ENCODE measurements around the gene PKIB.

The PKIB gene

DNA sequence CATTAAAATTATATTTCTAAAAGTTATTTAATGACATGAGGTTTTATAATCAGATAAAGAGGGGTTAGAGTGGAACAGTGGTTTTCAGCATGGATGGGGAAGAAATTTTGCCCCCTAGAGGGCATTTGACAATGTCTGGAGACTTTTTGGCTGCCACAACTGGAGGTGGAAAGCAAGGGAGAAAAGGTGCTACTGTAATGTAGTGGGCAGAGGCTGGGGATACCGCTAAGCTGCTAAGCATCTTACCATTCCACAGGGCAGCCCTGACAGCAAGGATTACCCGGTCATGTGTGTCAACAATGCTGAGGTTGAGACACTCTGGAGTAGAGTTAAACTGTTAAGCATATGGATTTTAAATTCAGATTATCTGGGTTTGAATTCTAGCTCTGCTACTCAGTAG lies 116.4 kb downstream of the PKIB start:
- DNase-seq (ENCODE audit: extremely low read depth, low read depth): no peak
- TF ChIP-seq CTCF (IDR thresholded peaks at IDR 0.05; ENCODE audit: low read depth, low read length): peak; percentile 56

- no peak for DNase-seq (ENCODE audit: extremely low read depth, low read depth)
- TF ChIP-seq CTCF (IDR thresholded peaks at IDR 0.05; ENCODE audit: low read depth, low read length): no peak
These were observed 117.0 kb downstream of the PKIB start for GRCh38 chr6:122727244-122727643.

DNA sequence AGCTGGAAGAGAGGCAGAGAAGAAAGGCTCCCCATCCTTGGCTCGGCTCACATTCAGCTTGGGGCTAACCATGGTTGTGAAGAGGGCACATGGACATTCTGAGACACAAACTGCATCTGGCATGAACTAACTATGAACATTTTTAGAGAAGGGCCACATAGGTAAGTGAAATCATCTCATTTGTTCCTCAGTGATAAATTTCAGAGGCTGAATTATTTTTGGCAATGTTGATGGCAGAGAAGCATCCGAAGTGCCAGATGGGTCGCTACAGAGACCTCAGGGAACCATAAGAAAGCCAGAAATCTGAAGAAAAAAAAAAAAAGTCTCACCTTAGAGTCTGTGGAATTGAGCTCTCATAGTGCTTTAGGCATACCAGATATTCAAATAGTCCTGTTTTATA lies 120.1 kb downstream of the PKIB start:
- TF ChIP-seq CTCF (IDR thresholded peaks at IDR 0.05; ENCODE audit: low read depth, low read length): no peak
- DNase-seq (ENCODE audit: extremely low read depth, low read depth): no peak

DNA sequence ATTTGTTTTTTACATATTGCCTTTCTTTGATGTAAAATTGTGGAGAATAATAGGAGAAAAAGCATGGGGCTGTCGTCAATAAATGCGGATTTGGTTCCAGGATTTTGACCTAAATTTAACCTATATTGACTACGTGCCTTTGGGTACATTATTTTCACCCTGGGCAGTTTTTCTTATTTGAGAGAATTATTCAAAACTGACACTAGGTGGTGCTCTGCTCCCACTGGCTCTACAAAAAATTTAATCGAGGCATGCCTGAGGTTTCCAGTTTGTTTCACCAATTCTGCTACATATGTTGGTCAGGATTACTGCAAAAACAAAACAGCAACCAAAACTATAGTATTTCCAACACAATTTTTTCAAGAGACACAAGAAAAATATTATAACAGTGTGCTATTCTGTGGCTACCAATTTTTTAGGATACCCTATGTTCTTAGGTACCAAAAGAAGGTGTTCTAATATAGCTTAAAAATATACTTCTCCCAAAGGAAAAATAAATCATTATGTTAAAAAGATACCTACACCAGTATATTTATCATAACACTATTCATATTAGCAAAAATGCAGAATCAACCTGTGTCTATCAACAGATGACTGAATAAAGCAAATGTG lies 120.7 kb downstream of the PKIB start:
- peak; percentile 71 for TF ChIP-seq CTCF (IDR thresholded peaks at IDR 0.05; ENCODE audit: low read depth, low read length)

GRCh38 chr6:122733259-122733658 lies 123.1 kb downstream of the PKIB start:
- TF ChIP-seq CTCF (IDR thresholded peaks at IDR 0.05; ENCODE audit: low read depth, low read length): no peak

More for the DNA sequence above, 120.7 kb downstream of the PKIB start:
- no peak for DNase-seq (ENCODE audit: extremely low read depth, low read depth)

GRCh38 chr6:122734529-122735395 lies 124.6 kb downstream of the PKIB start:
- no peak for DNase-seq (ENCODE audit: extremely low read depth, low read depth)
- no peak for TF ChIP-seq CTCF (IDR thresholded peaks at IDR 0.05; ENCODE audit: low read depth, low read length)

More at GRCh38 chr6:122733259-122733658, 123.1 kb downstream of the PKIB start:
- no peak for DNase-seq (ENCODE audit: extremely low read depth, low read depth)

- TF ChIP-seq CTCF (IDR thresholded peaks at IDR 0.05; ENCODE audit: low read depth, low read length): no peak
- no peak for DNase-seq (ENCODE audit: extremely low read depth, low read depth)
These were observed 125.4 kb downstream of the PKIB start for GRCh38 chr6:122735582-122735981.

Measured in AG09319 (cell line).